OCI-LY7 (cell line): Measurements from ENCODE around the gene BRSK1.

Experiments used
- EZH2phosphoT487 ChIP-seq: fragments of 200-600 bp; sonication (generic); IDR thresholded peaks from 2 replicates; pipeline ENCODE4 v1.6.1; 2018; ENCODE audit warnings: low read depth, borderline replicate concordance, mild to moderate bottlenecking, mixed run types, antibody characterized with exemption, low read length, moderate library complexity, mixed read lengths
- TF ChIP-seq, protein P1 (sequence below): fragments of 200-600 bp; sonication (generic); conservative IDR thresholded peaks from 2 replicates; pipeline ENCODE4 v1.5.1; 2014; ENCODE audit warnings: mild to moderate bottlenecking, antibody characterized with exemption, low read length, moderate library complexity, mixed read lengths

DNA sequence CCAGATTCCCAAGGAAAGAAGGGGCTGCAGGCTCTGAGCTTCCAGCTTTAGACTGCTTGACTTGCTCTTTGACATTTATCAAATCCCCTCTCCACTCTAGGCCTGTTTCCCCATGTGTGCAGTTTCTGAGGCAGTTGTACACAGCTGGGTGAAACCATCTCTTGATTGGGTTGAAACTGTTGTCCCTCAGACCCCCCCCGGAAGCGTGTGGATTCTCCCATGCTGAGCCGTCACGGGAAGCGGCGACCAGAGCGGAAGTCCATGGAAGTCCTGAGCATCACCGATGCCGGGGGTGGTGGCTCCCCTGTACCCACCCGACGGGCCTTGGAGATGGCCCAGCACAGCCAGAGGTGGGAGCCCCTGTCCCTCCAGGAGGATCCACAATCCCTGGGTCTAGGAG, 19.7 kb downstream of the BRSK1 start:
- TF ChIP-seq, protein P1, sequence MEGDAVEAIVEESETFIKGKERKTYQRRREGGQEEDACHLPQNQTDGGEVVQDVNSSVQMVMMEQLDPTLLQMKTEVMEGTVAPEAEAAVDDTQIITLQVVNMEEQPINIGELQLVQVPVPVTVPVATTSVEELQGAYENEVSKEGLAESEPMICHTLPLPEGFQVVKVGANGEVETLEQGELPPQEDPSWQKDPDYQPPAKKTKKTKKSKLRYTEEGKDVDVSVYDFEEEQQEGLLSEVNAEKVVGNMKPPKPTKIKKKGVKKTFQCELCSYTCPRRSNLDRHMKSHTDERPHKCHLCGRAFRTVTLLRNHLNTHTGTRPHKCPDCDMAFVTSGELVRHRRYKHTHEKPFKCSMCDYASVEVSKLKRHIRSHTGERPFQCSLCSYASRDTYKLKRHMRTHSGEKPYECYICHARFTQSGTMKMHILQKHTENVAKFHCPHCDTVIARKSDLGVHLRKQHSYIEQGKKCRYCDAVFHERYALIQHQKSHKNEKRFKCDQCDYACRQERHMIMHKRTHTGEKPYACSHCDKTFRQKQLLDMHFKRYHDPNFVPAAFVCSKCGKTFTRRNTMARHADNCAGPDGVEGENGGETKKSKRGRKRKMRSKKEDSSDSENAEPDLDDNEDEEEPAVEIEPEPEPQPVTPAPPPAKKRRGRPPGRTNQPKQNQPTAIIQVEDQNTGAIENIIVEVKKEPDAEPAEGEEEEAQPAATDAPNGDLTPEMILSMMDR = no peak
- TF ChIP-seq EZH2phosphoT487 = no peak
